Mesothelial cell of epicardium (in vitro differentiated cells): Measurements from ENCODE around the gene LRG1. TPM values are rescaled to one million over a fixed set of nuclear protein-coding genes. Genes with fewer than 3 reads are reported as not detected.

Experiments used
- DNase-seq, 2 experiments: peaks; one replicate each; pipeline ENCODE4 v3.0.0; 2021; ENCODE audit warnings: low spot score in 2 of 2; ENCODE audit not compliant: unreplicated experiment in 2 of 2
- H3K27ac Mint-ChIP-seq: 2 replicates; pipeline ENCODE4 v1.8.0; 2021; ENCODE audit warnings: mixed read lengths
- H3K27me3 Mint-ChIP-seq: 2 replicates; pipeline ENCODE4 v1.8.0; 2021; ENCODE audit warnings: low read depth, mixed read lengths
- H3K36me3 Mint-ChIP-seq: 2 replicates; pipeline ENCODE4 v1.8.0; 2021; ENCODE audit warnings: mixed read lengths
- H3K4me1 Mint-ChIP-seq: 2 replicates; pipeline ENCODE4 v1.8.0; 2021; ENCODE audit warnings: mixed read lengths
- H3K4me3 Mint-ChIP-seq: 2 replicates; pipeline ENCODE4 v1.8.0; 2021; ENCODE audit warnings: mild to moderate bottlenecking, moderate library complexity, mixed read lengths
- H3K9me3 Mint-ChIP-seq: 2 replicates; pipeline ENCODE4 v1.8.0; 2021; ENCODE audit warnings: mixed read lengths
- total RNA-seq: library from RNA; stranded (reverse); gene quantifications from 3 replicates; pipeline ENCODE4 v1.2.1, GENCODE V29; 2021
- TF ChIP-seq, protein P1 (sequence below): fragments of 200-600 bp; sonication (generic); IDR thresholded peaks from one replicate; pipeline ENCODE4 v1.5.0; 2021; ENCODE audit warnings: antibody characterized with exemption; ENCODE audit not compliant: unreplicated experiment

Gene LRG1
- total RNA-seq, 1 donor from 2014 or later: 0.16 TPM

DNA sequence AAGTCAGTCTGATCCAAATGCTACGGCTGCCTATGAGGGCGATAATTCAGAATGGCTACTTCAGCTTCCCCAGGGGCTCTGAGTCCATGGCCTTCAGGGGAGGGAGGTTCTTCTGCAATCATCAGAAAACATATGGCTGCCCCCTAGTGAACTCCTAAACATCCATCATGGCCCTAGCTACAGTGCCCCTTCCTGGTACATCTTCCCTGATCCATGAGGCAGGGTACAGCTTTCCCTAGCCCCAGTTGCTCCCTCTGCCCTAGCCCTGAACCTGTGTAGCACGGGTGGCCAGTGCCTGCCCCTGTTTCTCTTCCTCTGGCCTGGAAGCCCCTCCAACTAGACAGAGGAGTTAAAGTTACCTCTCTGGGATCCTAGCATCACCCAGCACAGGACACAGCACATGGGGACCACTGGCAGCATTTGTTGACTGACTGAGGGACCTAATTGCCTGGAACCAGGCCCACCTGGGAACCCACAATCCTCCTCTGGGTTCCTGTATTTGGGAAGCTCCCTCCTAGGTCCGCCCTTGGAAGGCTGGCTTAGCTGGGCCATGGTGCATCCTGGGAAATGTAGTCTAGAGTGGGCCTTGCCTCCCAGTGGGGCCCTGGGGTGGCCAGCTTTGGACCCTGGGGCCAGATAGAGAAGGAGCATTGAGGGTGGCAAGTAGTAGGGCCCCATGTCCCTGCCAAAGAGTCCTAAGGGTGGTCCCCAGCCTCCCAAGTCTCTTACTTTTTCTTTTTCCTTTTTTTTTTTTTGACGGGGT is 37.4 kb upstream of the LRG1 start:
- H3K27me3 Mint-ChIP-seq: peaks cover 29% of the 10 kb centered on the region
- no peak overlapping the region for H3K27ac Mint-ChIP-seq
- H3K4me3 Mint-ChIP-seq: no peak overlapping the region
- H3K36me3 Mint-ChIP-seq: no peaks in the 10 kb centered on the region
- no peaks in the 10 kb centered on the region for H3K9me3 Mint-ChIP-seq
- peaks cover 15% of the 10 kb centered on the region for H3K4me1 Mint-ChIP-seq
- TF ChIP-seq, protein P1, sequence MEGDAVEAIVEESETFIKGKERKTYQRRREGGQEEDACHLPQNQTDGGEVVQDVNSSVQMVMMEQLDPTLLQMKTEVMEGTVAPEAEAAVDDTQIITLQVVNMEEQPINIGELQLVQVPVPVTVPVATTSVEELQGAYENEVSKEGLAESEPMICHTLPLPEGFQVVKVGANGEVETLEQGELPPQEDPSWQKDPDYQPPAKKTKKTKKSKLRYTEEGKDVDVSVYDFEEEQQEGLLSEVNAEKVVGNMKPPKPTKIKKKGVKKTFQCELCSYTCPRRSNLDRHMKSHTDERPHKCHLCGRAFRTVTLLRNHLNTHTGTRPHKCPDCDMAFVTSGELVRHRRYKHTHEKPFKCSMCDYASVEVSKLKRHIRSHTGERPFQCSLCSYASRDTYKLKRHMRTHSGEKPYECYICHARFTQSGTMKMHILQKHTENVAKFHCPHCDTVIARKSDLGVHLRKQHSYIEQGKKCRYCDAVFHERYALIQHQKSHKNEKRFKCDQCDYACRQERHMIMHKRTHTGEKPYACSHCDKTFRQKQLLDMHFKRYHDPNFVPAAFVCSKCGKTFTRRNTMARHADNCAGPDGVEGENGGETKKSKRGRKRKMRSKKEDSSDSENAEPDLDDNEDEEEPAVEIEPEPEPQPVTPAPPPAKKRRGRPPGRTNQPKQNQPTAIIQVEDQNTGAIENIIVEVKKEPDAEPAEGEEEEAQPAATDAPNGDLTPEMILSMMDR: no peak
- no peak for DNase-seq

DNA sequence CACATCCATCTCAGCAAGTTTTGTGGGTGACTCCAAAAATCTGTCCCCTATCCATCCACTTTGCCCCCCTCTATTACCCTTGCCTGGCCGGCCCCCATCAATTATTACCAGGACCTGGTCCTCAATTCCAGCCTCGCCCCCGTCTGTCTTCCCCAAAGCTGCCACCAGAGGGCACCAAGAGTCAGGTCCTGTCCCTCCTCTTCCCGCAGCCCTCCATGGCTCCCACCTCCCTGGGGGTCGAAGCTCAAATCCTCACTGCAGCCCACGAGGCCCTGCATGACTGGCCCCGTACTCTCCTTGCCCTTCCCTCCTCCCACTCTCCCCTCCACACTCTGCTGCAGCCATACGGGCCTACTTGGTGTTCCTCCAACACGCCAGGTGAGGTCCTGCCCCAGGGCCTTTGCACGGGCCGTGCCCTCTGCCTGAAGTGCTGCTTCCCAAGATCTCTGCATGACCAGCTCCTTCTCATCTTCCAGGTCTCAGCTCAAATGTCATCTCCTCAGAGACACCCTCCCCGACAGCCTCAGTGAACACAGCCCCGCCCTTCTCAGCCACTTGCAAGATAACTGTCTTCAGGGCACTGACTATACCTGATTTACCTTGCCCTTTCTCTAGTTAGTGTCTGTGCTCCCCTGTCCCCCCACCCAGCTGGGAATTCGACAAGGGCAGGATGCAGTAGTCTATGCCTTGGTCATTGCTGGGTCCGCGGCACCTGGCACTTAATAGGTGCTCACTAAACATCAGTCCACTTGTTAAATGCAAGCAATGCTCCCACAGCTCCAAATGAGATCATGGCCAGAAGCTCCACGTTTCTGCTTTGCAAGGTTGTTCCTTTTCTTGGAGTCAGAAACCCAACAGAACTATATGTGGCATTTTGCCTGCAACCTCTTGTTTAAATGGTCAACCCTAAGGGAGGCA is 36.4 kb upstream of the LRG1 start:
- Mint-ChIP-seq H3K27me3 (peaks cover 24% of the 10 kb centered on the region), H3K4me3 (no peak overlapping the region)

DNA sequence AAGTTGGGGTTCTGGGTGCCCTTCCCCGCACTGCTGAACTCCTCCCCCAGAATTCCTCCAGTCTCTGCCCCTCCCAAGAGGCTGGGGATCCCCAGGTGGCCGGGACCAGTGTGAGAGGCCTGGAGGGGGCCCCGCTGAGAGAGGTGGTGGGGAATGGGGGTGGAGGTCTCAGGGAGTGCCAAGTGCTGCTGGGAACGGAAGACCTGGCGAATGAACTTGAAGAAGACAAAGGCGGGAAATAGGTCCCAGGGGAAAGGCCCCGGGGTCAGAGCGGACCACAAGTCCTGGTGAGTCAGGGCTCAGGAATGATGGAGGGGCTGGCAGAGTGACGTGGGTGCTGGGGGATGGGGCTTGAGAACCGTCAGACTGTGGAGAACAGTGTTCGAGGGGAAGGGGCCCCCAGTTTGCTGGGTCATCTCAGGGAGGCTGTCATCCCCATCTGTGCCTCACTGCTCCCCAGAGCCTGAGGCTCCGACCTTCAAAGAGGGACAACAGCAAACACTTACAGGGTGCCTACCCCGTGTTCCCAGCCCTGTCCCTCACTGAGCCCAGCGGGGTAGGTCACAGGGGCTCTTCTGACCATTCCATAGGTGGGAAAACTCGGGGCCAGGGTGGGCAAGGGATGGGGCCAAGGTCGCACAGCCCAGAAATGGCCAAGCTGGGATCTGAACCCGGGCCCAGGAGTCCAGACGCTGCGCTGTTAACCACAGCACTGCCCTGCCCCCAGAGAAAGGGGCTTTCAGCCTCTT is 35.6 kb upstream of the LRG1 start:
- Mint-ChIP-seq H3K27ac (no peak overlapping the region), H3K36me3 (no peaks in the 10 kb centered on the region), H3K27me3 (peaks cover 21% of the 10 kb centered on the region), H3K9me3 (no peaks in the 10 kb centered on the region), H3K4me1 (peaks cover 11% of the 10 kb centered on the region), H3K4me3 (no peak overlapping the region)
- no peak for DNase-seq
- TF ChIP-seq, protein P1: no peak

More for the DNA sequence above, 36.4 kb upstream of the LRG1 start:
- H3K9me3 Mint-ChIP-seq: no peaks in the 10 kb centered on the region
- no peaks in the 10 kb centered on the region for H3K36me3 Mint-ChIP-seq
- H3K4me1 Mint-ChIP-seq: peaks cover 11% of the 10 kb centered on the region
- TF ChIP-seq, protein P1: peak; percentile 48
- peak in 1 of 2 experiments; percentile 73 for DNase-seq
- peak overlapping the region; percentile 16 for H3K27ac Mint-ChIP-seq

DNA sequence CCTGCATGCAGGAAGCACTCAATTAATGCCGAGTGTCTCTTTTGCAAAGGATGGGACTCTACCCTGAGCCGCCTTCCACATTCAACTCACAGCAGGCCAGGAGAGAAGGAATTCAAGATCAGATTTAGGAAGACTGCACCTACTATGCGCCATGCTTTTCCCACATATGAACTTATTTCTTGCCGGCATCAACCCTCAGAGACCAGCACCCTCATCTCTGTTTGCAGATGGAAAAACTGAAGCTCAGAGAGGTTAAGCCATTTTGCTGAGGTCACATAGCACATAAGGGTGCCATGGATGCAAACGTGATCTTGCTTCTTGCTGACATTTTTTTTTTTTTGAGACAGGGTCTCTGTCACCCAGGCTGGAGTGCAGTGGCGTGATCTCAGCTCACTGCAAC is 33.8 kb upstream of the LRG1 start:
- Mint-ChIP-seq H3K36me3 (no peaks in the 10 kb centered on the region), H3K27ac (no peak overlapping the region), H3K27me3 (peaks cover 5% of the 10 kb centered on the region), H3K9me3 (no peaks in the 10 kb centered on the region), H3K4me3 (no peak overlapping the region), H3K4me1 (peaks cover 11% of the 10 kb centered on the region)
- TF ChIP-seq, protein P1: no peak
- DNase-seq: no peak

DNA sequence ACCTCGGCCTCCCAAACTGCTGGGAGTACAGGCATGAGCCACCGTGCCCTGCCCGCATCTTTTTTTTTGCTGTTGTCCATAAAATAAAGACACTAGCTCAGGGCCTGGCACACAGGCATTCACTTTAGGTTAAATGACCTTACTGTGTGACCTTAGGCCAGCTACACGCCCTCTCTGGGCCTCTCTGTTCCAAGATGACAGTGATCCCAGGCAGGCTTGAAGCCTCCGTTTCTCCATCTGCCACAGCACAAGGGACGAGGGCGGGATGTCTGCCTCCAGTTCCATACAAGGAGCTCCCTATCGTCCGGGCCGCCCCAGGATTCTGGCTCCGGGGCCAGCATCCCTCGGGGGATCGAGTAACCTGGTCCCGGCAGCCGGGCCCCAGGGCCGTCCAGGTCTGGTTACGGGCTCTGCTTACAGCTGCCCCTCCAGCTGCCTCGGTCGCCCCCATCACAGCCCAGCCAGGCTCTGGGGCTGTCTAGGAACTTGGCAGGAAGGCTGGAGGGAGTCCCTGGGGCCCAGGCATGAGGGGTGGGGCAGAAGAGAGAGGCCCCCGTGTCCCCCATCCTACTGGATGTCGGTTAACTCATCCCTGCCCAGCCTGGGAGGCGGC is 31.6 kb upstream of the LRG1 start:
- no peak overlapping the region for H3K27ac Mint-ChIP-seq
- DNase-seq: no peak
- no peaks in the 10 kb centered on the region for H3K9me3 Mint-ChIP-seq
- TF ChIP-seq, protein P1: no peak
- H3K4me1 Mint-ChIP-seq: peaks cover 11% of the 10 kb centered on the region
- no peaks in the 10 kb centered on the region for H3K36me3 Mint-ChIP-seq
- H3K4me3 Mint-ChIP-seq: no peak overlapping the region
- H3K27me3 Mint-ChIP-seq: no peaks in the 10 kb centered on the region
